ENCODE results near the gene DENND4C.
"Not testable (repeated sequence)": the region's sequence is repeated elsewhere in the genome, so short reads cannot be mapped to it uniquely, and the experiment has no call there.

Gene DENND4C

DNA sequence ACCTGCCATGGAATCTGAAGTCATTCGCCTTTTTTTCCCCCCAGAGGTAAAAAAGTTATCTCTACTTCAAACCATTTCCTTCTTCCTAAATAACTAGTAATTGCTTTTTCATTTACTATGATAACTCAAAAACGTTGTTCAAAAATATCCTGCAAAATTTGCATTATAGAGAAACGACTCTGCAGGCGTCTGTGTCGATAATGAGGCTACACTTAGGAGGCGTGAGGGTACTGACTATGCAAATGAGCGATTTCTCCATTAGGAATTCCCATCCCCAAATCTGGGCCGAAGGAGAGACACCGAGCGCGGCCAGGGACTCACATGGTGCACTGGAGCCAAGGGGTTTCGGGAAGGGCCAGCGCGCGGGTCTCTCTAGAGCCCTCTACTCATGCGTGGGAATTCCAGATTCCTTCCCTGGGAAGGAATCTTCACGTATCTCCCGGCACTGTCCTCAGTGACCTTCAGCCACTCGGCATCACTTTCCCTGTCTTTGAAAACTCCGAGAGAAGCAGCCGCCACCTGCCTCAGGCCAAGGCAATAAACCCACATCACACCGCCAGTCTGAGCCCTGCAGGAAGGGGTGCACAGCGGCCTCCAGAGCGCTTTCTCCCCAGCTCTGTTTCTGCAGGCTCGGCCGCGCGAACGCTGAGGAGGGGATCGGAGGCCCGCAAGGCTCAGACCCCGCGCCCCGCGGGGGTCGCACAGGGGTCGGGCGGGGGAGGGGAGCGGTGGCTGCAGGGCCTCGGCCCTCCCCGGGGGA, 718 bp upstream of the DENND4C start:
- peak; percentile 67 for DNase-seq

- no peak for DNase-seq
Observed at GRCh38 chr9:19231126-19231903, 822 bp downstream of the DENND4C start.

DNA sequence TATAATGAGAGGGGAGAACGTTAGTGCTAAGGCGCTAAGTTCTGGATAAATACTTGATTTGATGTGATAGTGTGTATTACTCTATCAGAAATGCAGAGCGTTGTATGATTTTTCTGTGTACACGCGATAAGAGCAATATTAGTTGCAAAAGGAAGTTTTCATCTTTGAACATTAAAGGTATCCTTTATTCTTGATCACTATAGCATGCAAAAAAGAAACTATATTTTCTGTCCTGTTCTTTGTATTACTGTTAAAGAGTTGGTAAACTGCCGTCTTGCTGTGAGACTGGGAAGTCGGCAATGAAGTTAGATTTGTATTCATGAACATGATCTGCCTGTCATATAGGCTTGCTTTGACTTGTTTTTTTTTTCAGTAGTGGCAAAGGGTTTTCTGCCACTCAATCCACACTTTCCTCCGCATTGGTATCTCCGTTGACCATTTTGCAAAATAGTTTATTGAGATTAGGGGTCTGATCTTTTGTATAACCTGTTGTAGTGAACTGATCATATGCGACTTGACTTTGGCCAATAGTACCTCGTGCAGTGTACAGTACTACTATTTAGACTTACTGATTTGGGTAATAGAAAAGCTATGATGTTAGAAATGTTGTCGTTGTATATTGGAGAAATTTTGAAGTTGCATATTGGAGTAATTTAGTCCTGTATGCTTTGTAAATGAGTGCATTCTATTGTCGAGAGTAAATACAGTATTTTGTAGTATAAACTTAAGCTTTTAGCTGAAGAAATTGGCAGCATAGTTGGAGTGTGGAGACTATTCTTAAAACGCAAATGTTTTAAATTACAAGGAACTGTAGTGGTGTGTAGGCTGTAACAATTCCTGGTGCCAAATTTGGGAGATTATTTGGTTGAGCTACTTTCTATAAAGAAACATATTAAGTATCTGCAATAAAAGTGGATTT, 1.7 kb downstream of the DENND4C start:
- no peak for DNase-seq

GRCh38 chr9:19232823-19233194, 2.3 kb downstream of the DENND4C start:
- no peak for DNase-seq

GRCh38 chr9:19233344-19233743, 2.9 kb downstream of the DENND4C start:
- DNase-seq: no peak

GRCh38 chr9:19239955-19240354, 9.5 kb downstream of the DENND4C start:
- DNase-seq: no peak

- no peak for DNase-seq
Observed at GRCh38 chr9:19241728-19242127, 11.2 kb downstream of the DENND4C start.

- DNase-seq: no peak
Observed at GRCh38 chr9:19243366-19244033, 13.0 kb downstream of the DENND4C start.

GRCh38 chr9:19246891-19247290, 16.4 kb downstream of the DENND4C start:
- DNase-seq: no peak

DNA sequence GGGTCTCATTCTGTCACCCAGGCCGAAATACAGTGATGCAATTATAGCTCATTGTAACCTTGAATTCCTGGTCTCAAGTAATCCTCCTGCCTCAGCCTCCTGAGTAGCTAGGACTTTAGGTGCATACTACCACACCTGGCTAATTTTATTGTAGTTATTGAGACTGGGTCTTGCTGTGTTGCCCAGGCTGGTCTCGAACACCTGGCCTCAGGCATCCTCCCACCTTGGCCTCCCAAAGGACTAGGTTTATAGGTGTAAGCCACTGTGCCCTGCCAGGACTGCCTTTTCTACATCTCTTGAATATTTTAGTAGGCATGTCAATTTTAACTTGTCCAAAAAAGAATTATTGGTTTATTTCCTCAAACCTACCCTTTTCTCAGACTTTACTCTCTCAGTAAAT, 16.9 kb downstream of the DENND4C start:
- DNase-seq: no peak

- not testable (repeated sequence) for DNase-seq
Observed at GRCh38 chr9:19250346-19250745, 19.9 kb downstream of the DENND4C start.

DNA sequence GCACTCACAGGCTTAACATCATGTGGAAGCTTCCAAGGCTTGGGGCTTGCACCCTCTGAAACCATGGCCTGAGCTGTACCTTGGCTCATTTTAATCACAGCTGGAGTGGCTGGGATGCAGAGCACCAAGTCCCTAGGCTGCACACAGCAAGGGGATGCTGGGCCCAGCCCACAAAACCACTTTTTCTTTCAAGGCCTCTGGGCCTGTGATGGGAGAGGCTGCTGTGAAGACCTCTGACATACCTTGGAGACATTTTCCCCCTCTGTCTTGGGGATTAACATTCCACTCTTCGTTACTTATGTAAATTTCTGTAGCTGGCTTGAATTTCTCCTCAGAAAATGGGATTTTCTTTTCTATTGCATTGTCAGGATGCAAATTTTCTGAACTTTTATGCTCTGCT, 20.7 kb downstream of the DENND4C start:
- not testable (repeated sequence) for DNase-seq

GRCh38 chr9:19251622-19252021, 21.1 kb downstream of the DENND4C start:
- DNase-seq: not testable (repeated sequence)

DNA sequence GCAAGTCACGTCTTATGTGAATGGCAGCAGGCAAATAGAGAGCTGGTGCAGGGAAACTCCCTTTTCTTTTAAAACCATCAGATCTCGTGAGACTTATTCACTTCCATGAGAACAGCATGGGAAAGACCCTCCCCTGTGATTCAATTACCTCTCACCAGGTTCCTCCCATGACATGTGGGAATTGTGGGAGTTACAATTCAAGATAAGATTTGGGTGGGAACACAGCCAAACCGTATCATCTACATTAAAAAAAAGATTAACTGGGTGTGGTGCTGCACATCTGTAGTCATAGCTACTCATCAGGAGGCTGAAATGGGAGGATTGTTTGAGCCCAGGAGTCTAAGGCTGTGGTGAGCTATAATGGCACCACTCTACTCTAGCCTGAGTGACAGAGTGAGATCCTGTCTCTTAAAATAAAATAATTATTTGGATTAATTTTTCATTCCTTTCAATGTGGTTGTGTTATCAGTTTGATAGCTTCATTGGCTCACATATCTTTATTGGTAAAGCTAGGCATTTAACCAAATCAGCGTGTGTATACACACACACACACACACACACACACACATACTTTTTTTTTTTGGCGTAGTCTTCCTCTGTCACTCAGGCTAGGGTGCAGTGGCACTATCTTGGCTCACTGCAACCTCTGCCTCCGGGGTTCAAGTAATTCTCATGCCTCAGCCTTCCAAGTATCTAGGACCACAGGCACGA, 21.8 kb downstream of the DENND4C start:
- DNase-seq: no peak

GRCh38 chr9:19252885-19253219, 22.4 kb downstream of the DENND4C start:
- no peak for DNase-seq

- no peak for DNase-seq
Observed at GRCh38 chr9:19255112-19255511, 24.6 kb downstream of the DENND4C start.

DNA sequence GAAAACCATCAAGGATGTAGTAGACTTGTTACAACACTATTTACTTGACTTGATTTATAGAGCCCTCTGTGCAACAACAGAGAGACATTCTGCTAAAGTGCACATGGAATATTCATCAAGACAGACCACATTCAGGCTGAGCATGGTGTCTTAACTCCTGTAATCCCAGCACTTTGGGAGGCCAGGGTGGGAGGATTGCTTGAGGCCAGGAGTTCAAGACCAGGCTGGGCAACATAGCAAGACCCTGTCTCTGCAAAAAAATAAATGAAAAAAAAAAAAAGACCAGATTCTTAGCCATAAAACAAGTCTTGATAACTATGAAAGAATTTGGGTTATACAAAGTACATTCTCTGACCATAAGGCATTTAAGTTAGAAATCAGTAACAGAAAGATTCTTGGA, 25.3 kb downstream of the DENND4C start:
- DNase-seq: no peak

DNA sequence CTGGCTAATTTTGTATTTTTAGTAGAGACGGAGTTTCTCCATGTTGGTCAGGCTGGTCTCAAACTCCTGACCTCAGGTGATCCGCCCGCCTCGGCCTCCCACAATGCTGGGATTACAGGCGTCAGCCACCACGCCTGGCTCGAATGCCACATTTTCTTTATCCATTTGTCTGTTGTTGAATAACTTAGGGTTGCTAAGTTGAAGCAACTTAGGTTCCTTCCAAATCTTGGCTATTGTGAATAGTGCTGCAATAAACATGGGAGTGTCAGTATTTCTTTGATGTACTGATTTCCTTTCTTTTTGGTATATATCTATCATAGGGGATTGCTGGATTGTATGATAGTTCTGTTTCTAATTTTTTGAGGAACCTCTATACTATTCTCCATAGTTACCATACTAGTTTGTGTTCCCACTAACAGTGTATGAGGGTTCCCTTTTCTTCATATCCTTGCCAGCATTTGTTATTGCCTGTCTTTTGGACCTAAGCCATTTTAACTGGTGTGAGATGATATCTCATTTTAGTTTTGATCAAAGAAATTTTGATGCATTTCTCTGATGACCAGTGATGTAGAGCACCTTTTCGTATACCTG, 29.3 kb downstream of the DENND4C start:
- not testable (repeated sequence) for DNase-seq

DNA sequence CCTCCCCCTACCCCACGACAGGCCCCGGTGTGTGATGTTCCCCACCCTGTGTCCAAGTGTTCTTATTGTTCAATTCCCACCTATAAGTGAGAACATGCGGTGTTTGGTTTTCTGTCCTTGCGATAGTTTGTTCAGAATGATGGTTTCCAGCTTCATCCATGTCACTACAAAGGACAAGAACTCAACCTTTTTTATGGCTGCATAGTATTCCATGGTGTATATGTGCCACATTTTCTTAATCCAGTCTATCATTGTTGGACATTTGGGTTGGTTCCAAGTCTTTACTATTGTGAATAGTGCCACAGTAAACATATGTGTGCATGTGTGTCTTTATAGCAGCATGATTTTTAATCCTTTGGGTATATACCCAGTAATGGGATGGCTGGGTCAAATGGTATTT, 35.1 kb downstream of the DENND4C start:
- not testable (repeated sequence) for DNase-seq

GRCh38 chr9:19266778-19267384, 36.4 kb downstream of the DENND4C start:
- DNase-seq: not testable (repeated sequence)

DNA sequence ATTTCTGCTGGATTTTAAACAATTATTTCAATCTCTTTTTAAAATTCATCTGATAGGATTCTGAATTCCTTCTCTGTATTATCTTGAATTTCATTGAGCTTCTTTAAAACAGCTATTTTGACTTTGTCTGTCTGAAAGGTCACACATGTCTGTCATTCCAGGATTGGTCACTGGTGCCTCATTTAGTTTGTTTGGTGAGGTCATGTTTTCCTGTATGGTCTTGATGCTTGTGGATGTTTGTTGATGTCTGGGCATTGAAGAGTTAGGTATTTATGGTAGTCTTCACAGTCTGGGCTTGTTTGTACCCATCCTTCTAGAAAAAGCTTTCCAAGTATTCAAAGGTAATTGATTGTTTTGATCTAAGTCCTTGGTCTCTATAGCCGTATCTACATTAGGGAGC, 39.1 kb downstream of the DENND4C start:
- no peak for DNase-seq

Data from stimulated activated CD4-positive, alpha-beta T cell treated with anti-CD3 and anti-CD28 coated beads, Interleukin-4, amount 100 ng/mL, for 1 hour (primary cell).